GM23248 (cell line): ENCODE results near the gene ESYT2. TPM values are rescaled to one million over a fixed set of nuclear protein-coding genes. Genes with fewer than 3 reads are reported as not detected.

Experiments used
- DNase-seq: peaks from one replicate; pipeline ENCODE4 v3.0.0-alpha.2; 2015
- H2AFZ ChIP-seq: fragments of 200-600 bp; sonication (generic); 2 replicates; pipeline ENCODE4 v1.6.1; 2016; ENCODE audit warnings: antibody characterized with exemption
- H3F3A ChIP-seq: fragments of 200-600 bp; sonication (generic); 2 replicates; pipeline ENCODE4 v1.6.1; 2016; ENCODE audit warnings: mild to moderate bottlenecking, antibody characterized with exemption, mixed run types; ENCODE audit not compliant: insufficient read depth
- H3K27ac ChIP-seq: fragments of 200-600 bp; sonication (generic); 2 replicates; pipeline ENCODE4 v1.5.1; 2016; ENCODE audit warnings: mild to moderate bottlenecking
- H3K27me3 ChIP-seq: fragments of 200-600 bp; sonication (generic); replicated peaks from 2 replicates; pipeline ENCODE4 v1.6.1; 2016; ENCODE audit warnings: mild to moderate bottlenecking; ENCODE audit not compliant: insufficient read depth
- H3K36me3 ChIP-seq: fragments of 200-600 bp; sonication (generic); 2 replicates; pipeline ENCODE4 v1.6.1; 2016; ENCODE audit warnings: low read depth, mild to moderate bottlenecking
- H3K4me1 ChIP-seq: fragments of 200-600 bp; sonication (generic); 2 replicates; pipeline ENCODE4 v1.6.1; 2016; ENCODE audit warnings: mild to moderate bottlenecking; ENCODE audit not compliant: insufficient read depth
- H3K4me2 ChIP-seq: fragments of 200-600 bp; sonication (generic); one replicate; pipeline ENCODE4 v1.6.1; 2016; ENCODE audit warnings: mild to moderate bottlenecking; ENCODE audit not compliant: unreplicated experiment
- H3K4me3 ChIP-seq: fragments of 200-600 bp; sonication (generic); 2 replicates; pipeline ENCODE4 v1.5.1; 2016; ENCODE audit warnings: mild to moderate bottlenecking
- H3K79me2 ChIP-seq: fragments of 200-600 bp; sonication (generic); 2 replicates; pipeline ENCODE4 v1.6.1; 2016; ENCODE audit warnings: mild to moderate bottlenecking; ENCODE audit not compliant: insufficient read depth
- H3K9ac ChIP-seq: fragments of 200-600 bp; sonication (generic); 2 replicates; pipeline ENCODE4 v1.6.1; 2016; ENCODE audit warnings: mild to moderate bottlenecking
- H3K9me2 ChIP-seq: fragments of 200-600 bp; sonication (generic); 2 replicates; pipeline ENCODE4 v1.6.1; 2016; ENCODE audit warnings: mixed run types, mild to moderate bottlenecking, moderate library complexity; ENCODE audit not compliant: insufficient read depth
- H3K9me3 ChIP-seq: fragments of 200-600 bp; sonication (generic); one replicate; pipeline ENCODE4 v1.6.1; 2017; ENCODE audit warnings: low read depth
- H4K20me1 ChIP-seq: fragments of 200-600 bp; sonication (generic); 2 replicates; pipeline ENCODE4 v1.6.0; 2016; ENCODE audit not compliant: insufficient read depth
- EZH2 ChIP-seq: fragments of 200-600 bp; sonication (generic); IDR thresholded peaks from 2 replicates; pipeline ENCODE4 v1.6.1; 2018; ENCODE audit warnings: antibody characterized with exemption, mild to moderate bottlenecking; ENCODE audit not compliant: insufficient read depth, poor library complexity, severe bottlenecking
- EZH2phosphoT487 ChIP-seq: fragments of 200-600 bp; sonication (generic); IDR thresholded peaks from 2 replicates; pipeline ENCODE4 v1.6.1; 2018; ENCODE audit warnings: antibody characterized with exemption, moderate library complexity, mild to moderate bottlenecking, low read depth; ENCODE audit not compliant: insufficient read depth
- WGBS, 2 experiments: methylation state at CpG; one replicate each; pipeline ENCODE4 v1.1.6; 2015 to 2017; ENCODE audit warnings: low lambda C conversion rate in 2 of 2, low coverage in 1 of 2; ENCODE audit errors: missing lambda C conversion rate in 2 of 2; 5-methylcytosine and 5-hydroxymethylcytosine counted together
- in situ Hi-C: fragments of 300-500 bp; cut with MboI; formaldehyde crosslinking; loops from 2 replicates; pipeline ENCODE4 v1.15.0; 2020
- polyA plus RNA-seq: library from polyadenylated mRNA; unstranded; fragments of >200 nt; fragmentation: Nextera tagmentation; extraction: Ambion mirVana; gene quantifications from 2 replicates; pipeline ENCODE4 v1.2.1, GENCODE V29; 2016
- total RNA-seq: library from RNA; depleted of rRNA; stranded (reverse); fragments of >200 nt; shearing (Covaris generic); gene quantifications from 2 replicates; pipeline ENCODE4 v1.2.3, GENCODE V29; 2014

The ESYT2 gene
- total and polyA plus RNA-seq, 2 experiments from 2014 or later, result 49.9 to 129 TPM

DNA sequence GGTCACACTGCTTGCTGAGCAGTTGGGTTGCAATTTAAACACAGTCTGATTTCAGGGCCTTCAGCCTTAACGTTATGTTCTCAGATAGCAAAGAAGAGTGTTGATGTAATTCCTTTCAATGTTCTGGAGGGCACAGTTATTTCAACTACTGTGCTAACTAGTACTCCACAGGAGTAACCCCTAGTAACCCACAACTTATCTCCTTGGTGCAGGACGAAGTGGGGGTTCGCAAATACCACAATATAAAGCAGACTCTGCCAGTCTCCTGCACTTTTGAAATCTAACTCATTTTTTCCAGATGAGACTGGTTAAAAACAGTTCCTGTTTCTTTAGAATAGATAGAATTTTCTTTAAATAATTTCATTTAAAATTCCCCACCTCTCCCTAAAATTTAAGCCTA is 77.6 kb downstream of the ESYT2 start:
- no peak overlapping the region for H3K4me2 ChIP-seq
- H3K9me3 ChIP-seq, result no peaks in the 10 kb centered on the region
- DNase-seq, result no peak
- no peaks in the 10 kb centered on the region for H3F3A ChIP-seq
- H4K20me1 ChIP-seq, result no peaks in the 10 kb centered on the region
- H3K79me2 ChIP-seq, result peaks cover 6% of the 10 kb centered on the region; the same call in 1 of the 2 replicates
- peaks cover 27% of the 10 kb centered on the region; the same call in 1 of the 2 replicates for H3K36me3 ChIP-seq
- in situ Hi-C loops, result no loop called here
- H2AFZ ChIP-seq, result no peak overlapping the region
- H3K4me1 ChIP-seq, result no peaks in the 10 kb centered on the region
- no peak overlapping the region for H3K27ac ChIP-seq
- WGBS, 2 experiments, result 82 to 84% methylated on average over 3 of the region's 3 CpGs
- no peak overlapping the region for H3K9ac ChIP-seq
- TF ChIP-seq EZH2 (no peak), EZH2phosphoT487 (no peak)
- no peaks in the 10 kb centered on the region for H3K9me2 ChIP-seq
- no peaks in the 10 kb centered on the region for H3K27me3 ChIP-seq
- H3K4me3 ChIP-seq, result no peak overlapping the region

DNA sequence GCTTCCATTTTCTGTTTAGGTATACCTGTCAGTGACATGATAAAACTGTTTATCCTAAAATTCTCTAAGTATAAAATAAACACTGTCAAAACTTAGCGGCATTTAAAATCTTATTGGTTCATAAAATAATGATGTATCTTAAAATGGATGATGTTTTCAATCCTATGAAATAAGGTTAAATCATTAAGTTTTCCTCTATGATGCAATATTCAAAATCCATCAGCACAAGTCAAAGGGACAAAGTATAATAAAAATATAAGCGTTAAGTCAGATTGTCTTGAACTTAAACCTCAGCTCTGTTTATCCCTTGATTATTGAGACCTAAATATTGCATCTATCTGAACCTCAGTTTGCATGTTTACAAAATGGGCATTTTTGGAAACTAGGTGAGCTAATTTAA is 78.1 kb downstream of the ESYT2 start:
- in situ Hi-C loops, result no loop called here
- Histone ChIP-seq H3K9ac (no peak overlapping the region), H2AFZ (no peak overlapping the region), H3K9me2 (no peaks in the 10 kb centered on the region), H4K20me1 (no peaks in the 10 kb centered on the region), H3K4me2 (no peak overlapping the region), H3K4me1 (no peaks in the 10 kb centered on the region), H3K27me3 (no peaks in the 10 kb centered on the region), H3K79me2 (0 out of 2 replicates have a peak, but pooled peaks cover under 1% of the 10 kb centered on the region), H3K36me3 (peaks cover 27% of the 10 kb centered on the region; the same call in 1 of the 2 replicates), H3K9me3 (no peaks in the 10 kb centered on the region), H3K4me3 (no peak overlapping the region), H3K27ac (no peak overlapping the region), H3F3A (no peaks in the 10 kb centered on the region)
- WGBS, 2 experiments, result 93 to 99% methylated on average over 2 of the region's 2 CpGs
- DNase-seq, result no peak
- TF ChIP-seq EZH2 (no peak), EZH2phosphoT487 (no peak)

DNA sequence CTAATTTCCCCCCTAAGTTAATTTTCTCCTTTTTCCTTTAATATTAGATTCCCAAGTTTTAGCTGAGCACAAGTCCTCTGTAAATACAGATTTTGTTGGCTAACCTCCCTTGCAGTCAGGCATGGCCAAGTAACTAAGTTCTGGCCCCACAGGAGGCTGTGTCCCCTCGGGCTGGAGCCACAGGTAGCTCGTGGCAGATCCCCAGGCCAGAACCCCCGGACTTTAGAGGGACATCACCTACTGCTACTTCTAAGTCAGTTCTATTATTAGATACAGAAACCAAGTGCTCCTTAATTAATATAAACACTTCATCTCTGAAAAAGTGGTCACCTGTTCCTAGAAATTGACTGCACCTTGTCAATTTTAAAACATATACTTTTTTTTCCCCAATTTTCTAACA is 78.6 kb downstream of the ESYT2 start:
- Histone ChIP-seq H3K36me3 (peaks cover 27% of the 10 kb centered on the region; the same call in 1 of the 2 replicates), H3K9ac (no peak overlapping the region), H3K9me2 (no peaks in the 10 kb centered on the region), H3F3A (no peaks in the 10 kb centered on the region), H3K4me2 (no peak overlapping the region), H3K27ac (no peak overlapping the region), H2AFZ (no peak overlapping the region), H3K4me1 (no peaks in the 10 kb centered on the region), H4K20me1 (no peaks in the 10 kb centered on the region), H3K79me2 (no peaks in the 10 kb centered on the region), H3K27me3 (no peaks in the 10 kb centered on the region), H3K9me3 (no peaks in the 10 kb centered on the region), H3K4me3 (no peak overlapping the region)
- WGBS, 2 experiments, result 71 to 72% methylated on average over 3 of the region's 3 CpGs
- in situ Hi-C loops, result no loop called here
- TF ChIP-seq EZH2 (no peak), EZH2phosphoT487 (no peak)
- no peak for DNase-seq

DNA sequence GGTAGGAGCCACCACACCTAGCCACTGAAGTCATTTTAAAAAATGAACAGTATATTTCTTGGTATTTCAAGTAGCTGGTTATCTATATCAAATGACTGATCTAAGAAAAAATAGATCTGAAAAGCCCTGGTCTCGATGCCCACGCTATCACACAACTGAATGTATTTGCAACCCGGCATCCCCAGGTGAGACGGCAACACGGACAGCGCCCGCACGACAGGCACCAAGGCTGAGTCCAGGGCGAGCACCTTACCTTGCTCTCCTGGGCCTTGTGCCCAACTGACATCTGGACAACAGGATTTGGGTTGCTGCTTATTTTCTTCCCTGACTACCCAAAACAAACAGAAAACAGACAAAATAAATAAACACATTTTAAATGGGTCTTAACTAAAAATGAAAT is 79.9 kb downstream of the ESYT2 start:
- Histone ChIP-seq H3K27me3 (no peaks in the 10 kb centered on the region), H4K20me1 (no peaks in the 10 kb centered on the region), H3K4me3 (no peak overlapping the region), H3K36me3 (peaks cover 28% of the 10 kb centered on the region; the same call in 1 of the 2 replicates), H3K27ac (no peak overlapping the region), H3K9me3 (no peaks in the 10 kb centered on the region), H3K9ac (no peak overlapping the region), H3K4me1 (no peaks in the 10 kb centered on the region), H2AFZ (no peak overlapping the region), H3K9me2 (no peaks in the 10 kb centered on the region), H3F3A (no peaks in the 10 kb centered on the region), H3K4me2 (no peak overlapping the region), H3K79me2 (no peaks in the 10 kb centered on the region)
- no peak for TF ChIP-seq EZH2
- TF ChIP-seq EZH2phosphoT487, result no peak
- 89 to 91% methylated on average over 9 of the region's 9 CpGs for WGBS, 2 experiments
- DNase-seq, result no peak
- in situ Hi-C loops, result no loop called here

DNA sequence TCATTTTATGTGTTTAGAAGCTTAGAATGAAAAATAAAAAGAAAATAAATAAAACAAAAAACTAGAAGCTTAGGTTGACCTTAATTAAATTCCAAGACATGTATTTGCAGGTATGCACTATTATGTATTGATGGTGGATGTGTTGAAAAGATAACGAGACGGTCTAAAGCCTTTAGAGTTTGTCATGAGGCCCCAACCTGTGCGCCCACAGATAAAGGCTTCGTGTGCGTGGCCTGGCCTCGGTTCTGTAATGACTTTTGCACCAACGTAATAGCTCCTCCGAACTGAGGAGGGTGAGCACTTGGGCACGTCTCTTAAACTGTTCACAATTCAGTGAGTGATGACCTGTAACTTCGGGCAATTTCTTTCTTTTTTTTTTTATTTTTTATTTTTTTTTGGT is 81.0 kb downstream of the ESYT2 start:
- Histone ChIP-seq H3F3A (no peaks in the 10 kb centered on the region), H2AFZ (no peak overlapping the region), H3K79me2 (no peaks in the 10 kb centered on the region), H3K9me2 (no peaks in the 10 kb centered on the region), H3K4me2 (no peak overlapping the region), H3K4me3 (no peak overlapping the region), H4K20me1 (no peaks in the 10 kb centered on the region), H3K4me1 (no peaks in the 10 kb centered on the region), H3K27me3 (no peaks in the 10 kb centered on the region), H3K36me3 (peaks cover 36% of the 10 kb centered on the region; the same call in 1 of the 2 replicates), H3K9me3 (no peaks in the 10 kb centered on the region), H3K27ac (no peak overlapping the region), H3K9ac (no peak overlapping the region)
- 87 to 88% methylated on average over 10 of the region's 10 CpGs for WGBS, 2 experiments
- in situ Hi-C loops, result no loop called here
- no peak for DNase-seq
- no peak for TF ChIP-seq EZH2
- TF ChIP-seq EZH2phosphoT487, result no peak
